ENCODE data around the gene PLXNA4. TPM values are rescaled to one million over a fixed set of nuclear protein-coding genes. Genes with fewer than 3 reads are reported as not detected.

The PLXNA4 gene
- total RNA-seq, 4 donors from 2014 or later, result 0.49 to 7.1 (median 2.0) TPM

DNA sequence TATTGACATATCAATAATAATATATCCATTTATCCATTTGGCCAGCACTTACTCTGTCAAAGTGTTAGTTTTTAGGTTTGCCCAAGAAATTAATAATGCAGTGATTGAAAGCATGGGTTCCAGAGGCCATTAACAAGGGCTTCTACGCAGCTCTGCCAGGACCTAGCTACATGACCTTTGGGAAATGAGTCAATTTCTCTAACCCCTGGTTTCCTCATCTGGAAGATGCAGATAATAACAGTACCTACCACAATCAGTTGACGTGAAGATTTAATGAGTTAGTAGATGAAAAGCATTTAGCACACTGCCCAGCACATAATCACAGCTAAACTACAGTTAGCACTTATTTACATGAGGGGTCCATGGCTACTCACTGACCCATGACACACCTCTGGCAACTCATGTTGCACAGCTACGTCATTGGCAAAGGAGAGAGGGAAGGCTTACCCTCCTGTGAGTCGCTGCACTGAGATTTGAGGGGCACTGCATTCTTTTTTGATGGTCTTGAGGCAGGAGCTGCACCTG lies 263.7 kb downstream of the PLXNA4 start:
- H3K4me1 ChIP-seq, result no peaks in the 10 kb centered on the region
- H3K27me3 ChIP-seq, result peaks cover 0 to 24% (median under 1%) of the 10 kb centered on the region in 4 donors
- H3K4me3 ChIP-seq, result no peak overlapping the region
- DNase-seq, result no peak
- no peaks in the 10 kb centered on the region for H3K36me3 ChIP-seq
- no peaks in the 10 kb centered on the region for H3K9me3 ChIP-seq
- no peak overlapping the region for H3K27ac ChIP-seq
- WGBS, 2 donors, result 73 to 74% methylated on average over 4 of the region's 4 CpGs
- intact Hi-C loops (cut with DNase I), result no loop called here
- TF ChIP-seq, protein P1, sequence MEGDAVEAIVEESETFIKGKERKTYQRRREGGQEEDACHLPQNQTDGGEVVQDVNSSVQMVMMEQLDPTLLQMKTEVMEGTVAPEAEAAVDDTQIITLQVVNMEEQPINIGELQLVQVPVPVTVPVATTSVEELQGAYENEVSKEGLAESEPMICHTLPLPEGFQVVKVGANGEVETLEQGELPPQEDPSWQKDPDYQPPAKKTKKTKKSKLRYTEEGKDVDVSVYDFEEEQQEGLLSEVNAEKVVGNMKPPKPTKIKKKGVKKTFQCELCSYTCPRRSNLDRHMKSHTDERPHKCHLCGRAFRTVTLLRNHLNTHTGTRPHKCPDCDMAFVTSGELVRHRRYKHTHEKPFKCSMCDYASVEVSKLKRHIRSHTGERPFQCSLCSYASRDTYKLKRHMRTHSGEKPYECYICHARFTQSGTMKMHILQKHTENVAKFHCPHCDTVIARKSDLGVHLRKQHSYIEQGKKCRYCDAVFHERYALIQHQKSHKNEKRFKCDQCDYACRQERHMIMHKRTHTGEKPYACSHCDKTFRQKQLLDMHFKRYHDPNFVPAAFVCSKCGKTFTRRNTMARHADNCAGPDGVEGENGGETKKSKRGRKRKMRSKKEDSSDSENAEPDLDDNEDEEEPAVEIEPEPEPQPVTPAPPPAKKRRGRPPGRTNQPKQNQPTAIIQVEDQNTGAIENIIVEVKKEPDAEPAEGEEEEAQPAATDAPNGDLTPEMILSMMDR (IDR thresholded peaks at IDR 0.05), result no peak
- TF ChIP-seq POLR2A (IDR thresholded peaks at IDR 0.05), result no peak

DNA sequence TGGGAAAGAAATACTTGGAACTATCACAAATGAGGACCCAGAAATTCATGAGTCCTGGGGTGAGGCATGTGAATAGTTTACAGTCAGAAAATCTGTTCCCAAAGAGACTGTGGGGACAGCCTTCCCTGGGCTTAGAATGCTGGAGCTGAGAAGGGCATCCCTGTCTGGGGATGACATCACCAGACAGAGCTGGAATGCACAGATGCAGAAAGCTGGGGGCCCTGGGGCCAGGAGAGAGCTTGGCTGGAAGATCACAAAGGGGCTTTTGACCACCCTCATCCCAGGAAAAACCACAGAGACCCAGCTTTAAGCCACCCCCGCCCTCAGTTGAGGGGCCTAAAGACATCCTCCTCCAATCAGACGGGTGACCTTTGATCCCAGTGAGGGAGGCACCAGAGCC lies 264.5 kb downstream of the PLXNA4 start:
- H3K4me1 ChIP-seq, result no peaks in the 10 kb centered on the region
- H3K9me3 ChIP-seq, result no peaks in the 10 kb centered on the region
- H3K27ac ChIP-seq, result no peak overlapping the region
- no peaks in the 10 kb centered on the region for H3K36me3 ChIP-seq
- intact Hi-C loops (cut with DNase I), result no loop called here
- peaks cover 0 to 27% (median 0%) of the 10 kb centered on the region in 4 donors for H3K27me3 ChIP-seq
- no peak overlapping the region for H3K4me3 ChIP-seq
- no peak for DNase-seq
- WGBS, 2 donors, result 63% methylated on average over 2 of the region's 2 CpGs; no CpG with 5 or more reads in 1 of the 2 donors
- TF ChIP-seq, protein P1 (IDR thresholded peaks at IDR 0.05), result no peak
- TF ChIP-seq POLR2A (IDR thresholded peaks at IDR 0.05), result no peak

DNA sequence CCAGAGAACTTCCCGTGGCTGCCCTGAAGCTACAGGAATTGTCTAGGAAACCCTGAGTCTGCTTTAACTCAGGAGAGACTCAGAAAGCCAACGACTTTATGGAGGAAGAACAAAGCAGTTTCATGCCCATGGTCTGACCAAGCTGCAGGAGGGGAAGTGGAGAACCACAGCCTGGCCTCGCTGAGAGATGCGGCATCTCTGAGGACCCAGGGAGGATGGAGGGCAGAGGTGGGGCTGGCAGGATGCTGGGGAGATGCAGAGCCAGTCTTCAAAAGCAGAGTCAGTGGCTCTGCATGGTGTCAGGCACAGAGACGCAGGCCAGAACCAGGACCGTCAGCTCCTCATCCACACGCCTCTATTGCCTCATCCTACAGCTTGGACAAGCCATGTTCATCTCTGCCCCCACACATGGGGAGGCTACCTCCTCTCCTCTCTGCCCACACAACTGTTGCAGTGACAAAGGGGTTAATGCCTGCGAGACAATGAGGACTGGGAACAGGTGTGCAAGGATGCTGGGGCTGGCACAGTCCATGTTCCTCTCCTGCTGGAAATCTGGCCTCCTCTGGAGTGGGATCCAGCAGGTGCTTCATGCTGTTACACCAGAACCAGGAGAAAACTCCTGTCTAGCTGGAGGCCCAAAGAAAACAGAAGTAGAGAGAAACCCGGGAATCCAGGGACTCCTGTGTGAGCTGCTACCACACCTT lies 267.0 kb downstream of the PLXNA4 start:
- WGBS, 2 donors, result 52 to 54% methylated on average over 5 to 7 of the region's 9 CpGs
- intact Hi-C loops (cut with DNase I), result no loop called here
- no peak for DNase-seq

DNA sequence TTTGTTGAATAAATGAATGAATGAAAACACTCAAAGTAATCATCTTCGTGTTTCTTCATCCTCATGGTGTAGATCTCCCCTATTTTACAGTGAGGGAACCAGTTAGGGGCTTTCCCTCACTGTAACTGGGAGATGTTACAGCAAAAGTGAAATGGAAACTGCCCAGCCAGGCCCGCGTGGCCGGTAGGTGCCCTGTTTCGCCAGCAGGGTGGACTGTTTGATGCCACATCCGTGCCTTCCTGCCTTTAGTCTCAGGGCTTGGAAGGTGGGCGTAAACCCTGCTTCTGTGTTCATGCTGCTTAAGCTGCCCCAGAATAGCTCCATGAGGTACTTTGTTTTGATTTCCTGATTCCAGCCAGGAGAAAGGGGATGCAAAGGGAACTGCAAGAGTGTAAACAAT lies 268.8 kb downstream of the PLXNA4 start:
- no peaks in the 10 kb centered on the region for H3K36me3 ChIP-seq
- TF ChIP-seq POLR2A (IDR thresholded peaks at IDR 0.05), result no peak
- TF ChIP-seq, protein P1 (IDR thresholded peaks at IDR 0.05), result no peak
- H3K4me3 ChIP-seq, result no peak overlapping the region
- intact Hi-C loops (cut with DNase I), result no loop called here
- H3K27ac ChIP-seq, result no peak overlapping the region
- no peak for DNase-seq
- 40 to 70% methylated on average over 2 to 7 of the region's 7 CpGs for WGBS, 2 donors
- no peaks in the 10 kb centered on the region for H3K4me1 ChIP-seq
- no peaks in the 10 kb centered on the region for H3K9me3 ChIP-seq
- peaks cover 0 to 31% (median 0%) of the 10 kb centered on the region in 4 donors for H3K27me3 ChIP-seq

More for the DNA sequence above, 267.0 kb downstream of the PLXNA4 start:
- H3K27ac ChIP-seq, result no peak overlapping the region
- TF ChIP-seq POLR2A (IDR thresholded peaks at IDR 0.05), result no peak
- no peak overlapping the region for H3K4me3 ChIP-seq
- no peaks in the 10 kb centered on the region for H3K4me1 ChIP-seq
- peaks cover 0 to 35% (median 0%) of the 10 kb centered on the region in 4 donors for H3K27me3 ChIP-seq
- no peaks in the 10 kb centered on the region for H3K9me3 ChIP-seq
- no peaks in the 10 kb centered on the region for H3K36me3 ChIP-seq

DNA sequence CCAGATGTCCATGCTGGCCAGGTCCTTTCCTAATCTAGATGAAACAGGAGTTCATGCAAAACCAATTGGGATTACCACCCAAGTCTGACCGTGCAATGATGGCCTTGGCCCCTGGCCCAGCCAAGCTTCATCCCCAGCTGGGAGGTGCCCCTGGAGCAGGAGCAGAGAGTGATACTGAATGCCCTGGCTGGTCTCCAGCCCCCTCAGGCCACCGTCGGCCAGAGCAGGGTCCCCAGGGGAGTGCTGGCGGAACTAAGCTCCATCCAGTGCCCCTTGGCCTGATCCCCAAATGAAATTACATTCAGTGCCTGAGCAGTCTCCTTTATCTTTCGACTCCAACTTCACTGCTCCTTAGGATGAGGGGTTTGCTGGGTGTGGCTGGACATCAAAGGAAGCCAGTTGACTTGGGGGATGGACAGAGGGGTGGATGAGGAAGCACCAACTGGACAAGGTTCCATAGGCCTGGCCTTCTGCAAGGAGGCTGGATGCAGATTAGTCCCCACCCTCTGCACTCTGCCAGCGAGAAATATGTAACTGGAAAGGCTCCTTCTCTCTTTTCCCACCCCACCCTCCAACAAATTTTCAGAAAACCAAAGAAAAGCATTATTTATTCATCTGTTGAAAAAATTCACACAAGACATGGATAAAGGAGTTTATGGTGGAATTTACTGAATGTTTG lies 275.5 kb downstream of the PLXNA4 start:
- no peak overlapping the region for H3K27ac ChIP-seq
- no peaks in the 10 kb centered on the region for H3K9me3 ChIP-seq
- no peak for TF ChIP-seq POLR2A (IDR thresholded peaks at IDR 0.05)
- TF ChIP-seq, protein P1 (IDR thresholded peaks at IDR 0.05), result no peak
- no peak for DNase-seq
- H3K36me3 ChIP-seq, result no peaks in the 10 kb centered on the region
- H3K27me3 ChIP-seq, result peaks cover 0 to 3% (median 0%) of the 10 kb centered on the region in 4 donors
- intact Hi-C loops (cut with DNase I), result no loop called here
- WGBS, 2 donors, result 33 to 53% methylated on average over 2 to 5 of the region's 6 CpGs
- no peak overlapping the region for H3K4me3 ChIP-seq
- peaks cover 0 to 4% (median 0%) of the 10 kb centered on the region in 3 donors for H3K4me1 ChIP-seq
